Measurements from ENCODE around the gene AGAP5.

DNA sequence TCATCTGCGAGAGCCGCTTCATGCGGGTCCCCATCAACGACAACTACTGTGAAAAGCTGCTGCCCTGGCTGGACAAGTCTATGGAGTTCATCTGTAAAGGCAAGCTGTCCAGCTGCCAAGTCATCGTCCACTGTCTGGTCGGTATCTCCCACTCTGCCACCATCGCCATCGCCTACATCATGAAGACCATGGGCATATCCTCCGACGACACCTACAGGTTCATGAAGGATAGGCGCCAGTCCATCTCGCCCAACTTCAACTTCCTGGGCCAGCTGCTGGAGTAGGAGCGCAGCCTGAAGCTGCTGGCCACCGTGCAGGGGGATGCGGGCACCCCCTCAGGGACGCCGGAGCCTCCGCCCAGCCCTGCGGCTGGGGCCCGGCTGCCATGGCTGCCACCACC is 34.5 kb upstream of the AGAP5 start:
- TF ChIP-seq, protein P1, sequence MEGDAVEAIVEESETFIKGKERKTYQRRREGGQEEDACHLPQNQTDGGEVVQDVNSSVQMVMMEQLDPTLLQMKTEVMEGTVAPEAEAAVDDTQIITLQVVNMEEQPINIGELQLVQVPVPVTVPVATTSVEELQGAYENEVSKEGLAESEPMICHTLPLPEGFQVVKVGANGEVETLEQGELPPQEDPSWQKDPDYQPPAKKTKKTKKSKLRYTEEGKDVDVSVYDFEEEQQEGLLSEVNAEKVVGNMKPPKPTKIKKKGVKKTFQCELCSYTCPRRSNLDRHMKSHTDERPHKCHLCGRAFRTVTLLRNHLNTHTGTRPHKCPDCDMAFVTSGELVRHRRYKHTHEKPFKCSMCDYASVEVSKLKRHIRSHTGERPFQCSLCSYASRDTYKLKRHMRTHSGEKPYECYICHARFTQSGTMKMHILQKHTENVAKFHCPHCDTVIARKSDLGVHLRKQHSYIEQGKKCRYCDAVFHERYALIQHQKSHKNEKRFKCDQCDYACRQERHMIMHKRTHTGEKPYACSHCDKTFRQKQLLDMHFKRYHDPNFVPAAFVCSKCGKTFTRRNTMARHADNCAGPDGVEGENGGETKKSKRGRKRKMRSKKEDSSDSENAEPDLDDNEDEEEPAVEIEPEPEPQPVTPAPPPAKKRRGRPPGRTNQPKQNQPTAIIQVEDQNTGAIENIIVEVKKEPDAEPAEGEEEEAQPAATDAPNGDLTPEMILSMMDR (IDR thresholded peaks at IDR 0.05), result no peak
- TF ChIP-seq POLR2AphosphoS5 (IDR thresholded peaks at IDR 0.05), result no peak

All from suprapubic skin (tissue), 3 donors.